ENCODE data around the gene C22orf15. TPM values are rescaled to one million over a fixed set of nuclear protein-coding genes. Genes with fewer than 3 reads are reported as not detected.

The C22orf15 gene
- total RNA-seq, 2 donors from 2014 or later, result not detected

DNA sequence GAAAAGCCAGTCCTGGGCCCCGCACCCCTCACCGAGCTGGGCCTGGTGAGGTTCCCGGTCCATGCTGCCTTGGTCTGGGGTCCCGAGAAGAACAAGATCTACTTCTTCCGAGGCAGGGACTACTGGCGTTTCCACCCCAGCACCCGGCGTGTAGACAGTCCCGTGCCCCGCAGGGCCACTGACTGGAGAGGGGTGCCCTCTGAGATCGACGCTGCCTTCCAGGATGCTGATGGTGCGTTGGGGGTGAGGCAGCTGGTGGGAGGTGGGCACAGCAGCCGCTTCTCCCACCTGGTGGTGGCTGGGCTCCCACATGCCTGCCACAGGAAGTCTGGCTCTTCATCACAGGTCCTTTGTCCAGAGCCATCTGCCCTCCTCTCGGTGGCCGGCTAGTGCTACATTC lies 19.5 kb downstream of the C22orf15 start:
- no peak for ATAC-seq (ENCODE audit: insufficient number of reproducible peaks, low FRiP score, low read depth)
- Histone ChIP-seq H3K4me1 (ENCODE audit: control insufficient read depth in 1 of 2, low read depth in 2 of 2) (peaks cover 5 to 10% of the 10 kb centered on the region in 2 donors), H3K4me3 (no peak overlapping the region), H3K36me3 (no peaks in the 10 kb centered on the region), H3K9me3 (no peaks in the 10 kb centered on the region), H3K27ac (no peak overlapping the region), H3K27me3 (replicated peaks; ENCODE audit: insufficient read depth) (no peaks in the 10 kb centered on the region)
- DNase-seq (ENCODE audit: low spot score), result no peak
- TF ChIP-seq, protein P1, sequence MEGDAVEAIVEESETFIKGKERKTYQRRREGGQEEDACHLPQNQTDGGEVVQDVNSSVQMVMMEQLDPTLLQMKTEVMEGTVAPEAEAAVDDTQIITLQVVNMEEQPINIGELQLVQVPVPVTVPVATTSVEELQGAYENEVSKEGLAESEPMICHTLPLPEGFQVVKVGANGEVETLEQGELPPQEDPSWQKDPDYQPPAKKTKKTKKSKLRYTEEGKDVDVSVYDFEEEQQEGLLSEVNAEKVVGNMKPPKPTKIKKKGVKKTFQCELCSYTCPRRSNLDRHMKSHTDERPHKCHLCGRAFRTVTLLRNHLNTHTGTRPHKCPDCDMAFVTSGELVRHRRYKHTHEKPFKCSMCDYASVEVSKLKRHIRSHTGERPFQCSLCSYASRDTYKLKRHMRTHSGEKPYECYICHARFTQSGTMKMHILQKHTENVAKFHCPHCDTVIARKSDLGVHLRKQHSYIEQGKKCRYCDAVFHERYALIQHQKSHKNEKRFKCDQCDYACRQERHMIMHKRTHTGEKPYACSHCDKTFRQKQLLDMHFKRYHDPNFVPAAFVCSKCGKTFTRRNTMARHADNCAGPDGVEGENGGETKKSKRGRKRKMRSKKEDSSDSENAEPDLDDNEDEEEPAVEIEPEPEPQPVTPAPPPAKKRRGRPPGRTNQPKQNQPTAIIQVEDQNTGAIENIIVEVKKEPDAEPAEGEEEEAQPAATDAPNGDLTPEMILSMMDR (IDR thresholded peaks at IDR 0.05), result no peak

DNA sequence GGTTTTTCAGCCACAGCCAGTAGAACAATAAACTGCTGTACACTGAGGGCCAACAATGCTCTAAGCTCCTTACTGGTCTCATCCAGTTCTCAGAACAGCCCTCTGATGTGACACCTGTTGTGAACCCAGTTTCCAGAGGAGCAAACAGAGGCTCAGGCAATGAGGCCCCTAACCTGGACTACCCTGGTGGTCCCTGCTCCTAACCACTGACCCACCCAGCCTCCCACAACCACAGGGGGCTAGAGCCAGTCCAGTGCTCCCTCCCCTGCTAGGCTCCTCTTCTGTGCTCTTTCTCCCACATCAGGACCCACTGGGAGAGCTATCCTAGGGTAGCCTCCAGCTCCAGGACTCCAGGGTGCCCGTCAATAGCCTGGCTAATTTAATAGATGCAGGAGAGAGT lies 19.9 kb downstream of the C22orf15 start:
- Histone ChIP-seq H3K27me3 (replicated peaks; ENCODE audit: insufficient read depth) (no peaks in the 10 kb centered on the region), H3K9me3 (no peaks in the 10 kb centered on the region), H3K36me3 (no peaks in the 10 kb centered on the region), H3K4me1 (ENCODE audit: control insufficient read depth in 1 of 2, low read depth in 2 of 2) (peaks cover 7 to 12% of the 10 kb centered on the region in 2 donors), H3K4me3 (no peak overlapping the region), H3K27ac (no peak overlapping the region)
- no peak for DNase-seq (ENCODE audit: low spot score)
- TF ChIP-seq, protein P1 (IDR thresholded peaks at IDR 0.05), result no peak
- ATAC-seq (ENCODE audit: insufficient number of reproducible peaks, low FRiP score, low read depth), result no peak

DNA sequence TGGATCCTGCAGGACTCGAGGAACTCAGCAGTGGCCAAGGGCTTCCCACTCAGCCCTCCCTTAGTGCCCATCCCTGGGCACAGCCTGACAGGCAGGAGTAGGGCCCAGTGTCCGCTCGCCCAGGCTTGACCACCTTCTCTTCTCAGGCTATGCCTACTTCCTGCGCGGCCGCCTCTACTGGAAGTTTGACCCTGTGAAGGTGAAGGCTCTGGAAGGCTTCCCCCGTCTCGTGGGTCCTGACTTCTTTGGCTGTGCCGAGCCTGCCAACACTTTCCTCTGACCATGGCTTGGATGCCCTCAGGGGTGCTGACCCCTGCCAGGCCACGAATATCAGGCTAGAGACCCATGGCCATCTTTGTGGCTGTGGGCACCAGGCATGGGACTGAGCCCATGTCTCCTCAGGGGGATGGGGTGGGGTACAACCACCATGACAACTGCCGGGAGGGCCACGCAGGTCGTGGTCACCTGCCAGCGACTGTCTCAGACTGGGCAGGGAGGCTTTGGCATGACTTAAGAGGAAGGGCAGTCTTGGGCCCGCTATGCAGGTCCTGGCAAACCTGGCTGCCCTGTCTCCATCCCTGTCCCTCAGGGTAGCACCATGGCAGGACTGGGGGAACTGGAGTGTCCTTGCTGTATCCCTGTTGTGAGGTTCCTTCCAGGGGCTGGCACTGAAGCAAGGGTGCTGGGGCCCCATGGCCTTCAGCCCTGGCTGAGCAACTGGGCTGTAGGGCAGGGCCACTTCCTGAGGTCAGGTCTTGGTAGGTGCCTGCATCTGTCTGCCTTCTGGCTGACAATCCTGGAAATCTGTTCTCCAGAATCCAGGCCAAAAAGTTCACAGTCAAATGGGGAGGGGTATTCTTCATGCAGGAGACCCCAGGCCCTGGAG lies 20.7 kb downstream of the C22orf15 start:
- H3K4me1 ChIP-seq (ENCODE audit: control insufficient read depth in 1 of 2, low read depth in 2 of 2), result peaks cover 15 to 20% of the 10 kb centered on the region in 2 donors
- DNase-seq (ENCODE audit: low spot score) (no peak), ATAC-seq (ENCODE audit: insufficient number of reproducible peaks, low FRiP score, low read depth) (no peak)
- H3K27ac ChIP-seq, result no peak overlapping the region
- no peaks in the 10 kb centered on the region for H3K36me3 ChIP-seq
- H3K4me3 ChIP-seq, result no peak overlapping the region
- H3K27me3 ChIP-seq (replicated peaks; ENCODE audit: insufficient read depth), result no peaks in the 10 kb centered on the region
- TF ChIP-seq, protein P1 (IDR thresholded peaks at IDR 0.05), result no peak
- no peaks in the 10 kb centered on the region for H3K9me3 ChIP-seq

DNA sequence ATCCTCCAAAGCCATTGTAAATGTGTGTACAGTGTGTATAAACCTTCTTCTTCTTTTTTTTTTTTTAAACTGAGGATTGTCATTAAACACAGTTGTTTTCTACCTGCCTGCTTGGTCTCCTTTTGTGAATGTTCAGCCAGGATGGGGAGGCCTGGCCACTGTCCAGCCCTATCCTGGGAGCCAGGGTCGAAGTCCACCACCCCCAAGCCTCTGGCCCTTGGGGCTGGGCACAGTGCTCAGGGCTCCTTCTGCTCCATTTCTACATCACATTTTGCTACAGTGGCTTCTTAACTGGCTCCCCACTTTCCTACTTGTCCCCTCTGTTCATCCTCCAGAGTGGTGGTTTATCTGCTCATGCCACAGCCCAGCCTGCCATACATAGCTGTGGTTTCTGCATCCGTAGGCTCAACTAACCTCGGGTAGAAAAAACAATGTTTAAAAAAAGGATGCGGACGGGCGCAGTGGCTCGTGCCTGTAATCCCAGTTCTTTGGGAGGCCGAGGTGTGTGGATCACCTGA lies 21.5 kb downstream of the C22orf15 start:
- ATAC-seq (ENCODE audit: insufficient number of reproducible peaks, low FRiP score, low read depth) (no peak), DNase-seq (ENCODE audit: low spot score) (no peak)
- TF ChIP-seq, protein P1 (IDR thresholded peaks at IDR 0.05), result no peak
- no peaks in the 10 kb centered on the region for H3K27me3 ChIP-seq (replicated peaks; ENCODE audit: insufficient read depth)
- H3K4me1 ChIP-seq (ENCODE audit: control insufficient read depth in 1 of 2, low read depth in 2 of 2), result peaks cover 16 to 28% of the 10 kb centered on the region in 2 donors
- no peaks in the 10 kb centered on the region for H3K9me3 ChIP-seq
- H3K36me3 ChIP-seq, result no peaks in the 10 kb centered on the region
- H3K4me3 ChIP-seq, result no peak overlapping the region
- H3K27ac ChIP-seq, result peak overlapping the region in 1 of 2 donors; percentile 49

DNA sequence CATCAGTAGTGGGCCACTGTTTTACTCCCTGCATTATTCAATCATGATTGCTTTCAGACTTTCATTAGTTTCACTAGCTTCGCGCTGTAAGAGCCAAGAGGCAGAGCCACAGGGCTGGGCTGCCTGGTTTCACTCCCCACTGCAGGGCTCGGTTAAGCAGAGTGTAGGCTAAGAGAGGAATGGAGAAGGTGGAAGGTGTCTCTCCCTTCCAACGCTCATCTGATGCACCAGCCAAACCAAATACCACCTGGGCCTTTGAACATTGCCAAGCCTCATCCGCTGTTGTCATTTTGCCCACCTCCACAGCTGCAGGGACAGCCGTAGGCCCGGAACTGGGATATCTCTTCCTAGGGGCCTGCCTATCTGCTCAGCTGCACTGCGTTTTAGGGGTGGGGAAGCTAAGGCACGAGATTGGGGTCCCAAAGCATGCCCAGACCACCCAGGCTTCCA lies 23.5 kb downstream of the C22orf15 start:
- ATAC-seq (ENCODE audit: insufficient number of reproducible peaks, low FRiP score, low read depth) (no peak), DNase-seq (ENCODE audit: low spot score) (no peak)
- H3K9me3 ChIP-seq, result no peaks in the 10 kb centered on the region
- H3K27me3 ChIP-seq (replicated peaks; ENCODE audit: insufficient read depth), result no peaks in the 10 kb centered on the region
- peak overlapping the region; percentile 97 to 99 for H3K27ac ChIP-seq
- H3K4me1 ChIP-seq (ENCODE audit: control insufficient read depth in 1 of 2, low read depth in 2 of 2), result peaks cover 16 to 32% of the 10 kb centered on the region in 2 donors
- peak overlapping the region; percentile 94 for H3K4me3 ChIP-seq
- H3K36me3 ChIP-seq, result no peaks in the 10 kb centered on the region
- TF ChIP-seq, protein P1 (IDR thresholded peaks at IDR 0.05), result no peak
